OCI-LY7 (cell line): ENCODE measurements around the gene HECW1. TPM values are rescaled to one million over a fixed set of nuclear protein-coding genes. Genes with fewer than 3 reads are reported as not detected.

Source experiments
- BruUV-seq: library from RNA; stranded (reverse); fragments of 400-500 nt; replicated peaks from 2 replicates; lab custom pipeline; 2021; lab: Mats Ljungman, UMichigan
- CTCF ChIA-PET: fragments of 300-600 bp; sonication (Branson Sonifier 250); formaldehyde crosslinking; loops from one replicate; lab custom pipeline; 2022; ENCODE audit warnings: antibody characterized with exemption; ENCODE audit not compliant: unreplicated experiment; lab: Charles Lee
- POLR2A ChIA-PET: fragments of 300-600 bp; sonication (Branson Sonifier 250); formaldehyde crosslinking; loops from one replicate; lab custom pipeline; 2022; ENCODE audit warnings: antibody characterized with exemption; lab: Charles Lee
- DNase-seq: peaks from one replicate; pipeline ENCODE4 v3.0.0-alpha.2; 2015; ENCODE audit warnings: low spot score
- H2AFZ ChIP-seq: fragments of 200-600 bp; sonication (generic), shearing (Covaris generic); 2 replicates; pipeline ENCODE4 v1.6.1; 2014; ENCODE audit warnings: mild to moderate bottlenecking, antibody characterized with exemption, low read length, moderate library complexity
- H3K27ac ChIP-seq: fragments of 200-600 bp; sonication (generic); 2 replicates; pipeline ENCODE4 v1.5.1; 2014; ENCODE audit warnings: mixed run types, low read depth, mild to moderate bottlenecking, moderate library complexity, low read length, inconsistent platforms; ENCODE audit not compliant: poor library complexity, severe bottlenecking
- H3K36me3 ChIP-seq: fragments of 200-600 bp; sonication (generic); 2 replicates; pipeline ENCODE4 v1.6.1; 2014; ENCODE audit warnings: mild to moderate bottlenecking, antibody characterized with exemption, low read length, moderate library complexity, mixed read lengths; ENCODE audit not compliant: insufficient read depth
- H3K4me1 ChIP-seq: fragments of 200-600 bp; sonication (generic); 2 replicates; pipeline ENCODE4 v1.5.1; 2014; ENCODE audit warnings: mild to moderate bottlenecking, low read length; ENCODE audit not compliant: insufficient read depth, poor library complexity, severe bottlenecking
- H3K4me2 ChIP-seq: fragments of 200-600 bp; sonication (generic); 2 replicates; pipeline ENCODE4 v1.6.1; 2014; ENCODE audit warnings: mild to moderate bottlenecking, low read length
- H3K4me3 ChIP-seq: fragments of 200-600 bp; sonication (generic); 2 replicates; pipeline ENCODE4 v1.5.1; 2014; ENCODE audit warnings: mild to moderate bottlenecking, low read depth, low read length; ENCODE audit not compliant: poor library complexity, severe bottlenecking
- H3K79me2 ChIP-seq: fragments of 200-600 bp; sonication (generic); 2 replicates; pipeline ENCODE4 v1.6.1; 2016; ENCODE audit warnings: low read depth, mild to moderate bottlenecking, low read length, moderate library complexity, mixed read lengths; ENCODE audit not compliant: insufficient read depth
- H3K9me2 ChIP-seq: fragments of 200-600 bp; sonication (generic); 2 replicates; pipeline ENCODE4 v1.6.1; 2016; ENCODE audit warnings: mild to moderate bottlenecking, low read length, mixed read lengths; ENCODE audit not compliant: insufficient read depth
- H3K9me3 ChIP-seq: fragments of 200-600 bp; sonication (generic); 2 replicates; pipeline ENCODE4 v1.6.1; 2014; ENCODE audit warnings: mild to moderate bottlenecking, mixed run types, low read length, mixed read lengths
- H4K20me1 ChIP-seq: fragments of 200-600 bp; sonication (generic); 2 replicates; pipeline ENCODE4 v1.6.1; 2014; ENCODE audit warnings: mild to moderate bottlenecking, antibody characterized with exemption, low read length, moderate library complexity, mixed read lengths; ENCODE audit not compliant: insufficient read depth
- CTCF ChIP-seq: fragments of 200-600 bp; sonication (generic); conservative IDR thresholded peaks from 2 replicates; pipeline ENCODE4 v1.5.1; 2014; ENCODE audit warnings: mild to moderate bottlenecking, antibody characterized with exemption, low read length, moderate library complexity, mixed read lengths
- EZH2phosphoT487 ChIP-seq: fragments of 200-600 bp; sonication (generic); IDR thresholded peaks from 2 replicates; pipeline ENCODE4 v1.6.1; 2018; ENCODE audit warnings: low read depth, borderline replicate concordance, mild to moderate bottlenecking, mixed run types, antibody characterized with exemption, low read length, moderate library complexity, mixed read lengths
- intact Hi-C: fragments of 100-400 bp; cut with micrococcal nuclease; formaldehyde crosslinking; loops from one replicate; pipeline ENCODE4 v1.10.0; 2022; ENCODE audit not compliant: unreplicated experiment
- total RNA-seq, 2 experiments: library from RNA; depleted of rRNA in 1 of 2; stranded (reverse); fragments of >200 nt in 1 of 2; shearing (Covaris generic) in 1 of 2; gene quantifications; 2 replicates each; pipeline ENCODE4 v1.2.3, GENCODE V29; 2014 to 2022

HECW1 gene
- total RNA-seq, 2 experiments from 2014 or later: 2.0 TPM

- Histone ChIP-seq H3K4me2 (no peak overlapping the region), H3K27ac (no peak overlapping the region), H4K20me1 (no peaks in the 10 kb centered on the region), H3K9me3 (no peaks in the 10 kb centered on the region), H3K4me3 (no peak overlapping the region), H2AFZ (no peak overlapping the region), H3K36me3 (no peaks in the 10 kb centered on the region), H3K79me2 (no peaks in the 10 kb centered on the region), H3K9me2 (no peaks in the 10 kb centered on the region), H3K4me1 (peaks cover 19% of the 10 kb centered on the region)
- ChIA-PET CTCF (interaction anchor here (0.5 kb wide), 1 partner anchor 217 kb away, joined by 5 read pairs; no protein-coding TSS in a partner anchor), POLR2A (interaction anchor here (0.7 to 1.7 kb wide), 7 partner anchors 9 to 51 kb away, joined by 3 to 6 read pairs (median 4); no protein-coding TSS in a partner anchor)
- no TSS peak for BruUV-seq
- intact Hi-C loops: no loop called here
- no peak for DNase-seq
- no peak for TF ChIP-seq CTCF
- TF ChIP-seq EZH2phosphoT487: no peak
Observed at GRCh38 chr7:43124388-43124787, 11.9 kb downstream of the HECW1 start.

GRCh38 chr7:43130347-43130746, 17.9 kb downstream of the HECW1 start:
- Histone ChIP-seq H3K27ac (no peak overlapping the region), H3K9me2 (no peaks in the 10 kb centered on the region), H3K4me3 (no peak overlapping the region), H3K4me2 (no peak overlapping the region), H3K4me1 (peaks cover 7% of the 10 kb centered on the region), H3K9me3 (no peaks in the 10 kb centered on the region), H3K36me3 (no peaks in the 10 kb centered on the region), H3K79me2 (no peaks in the 10 kb centered on the region), H4K20me1 (no peaks in the 10 kb centered on the region), H2AFZ (no peak overlapping the region)
- BruUV-seq: no TSS peak
- POLR2A ChIA-PET: no interaction called here
- no peak for TF ChIP-seq EZH2phosphoT487
- TF ChIP-seq CTCF: no peak
- CTCF ChIA-PET: no interaction called here
- intact Hi-C loops: no loop called here
- DNase-seq: no peak

GRCh38 chr7:43135129-43135528, 22.7 kb downstream of the HECW1 start:
- Histone ChIP-seq H3K9me2 (no peaks in the 10 kb centered on the region), H3K27ac (no peak overlapping the region), H2AFZ (peak overlapping the region; percentile 10; the same call in 1 of the 2 replicates), H3K36me3 (no peaks in the 10 kb centered on the region), H3K79me2 (no peaks in the 10 kb centered on the region), H3K9me3 (no peaks in the 10 kb centered on the region), H3K4me2 (peak overlapping the region; percentile 41), H3K4me1 (peaks cover 20% of the 10 kb centered on the region), H3K4me3 (no peak overlapping the region), H4K20me1 (no peaks in the 10 kb centered on the region)
- BruUV-seq: no TSS peak
- CTCF ChIA-PET: no interaction called here
- DNase-seq: no peak
- intact Hi-C loops: no loop called here
- TF ChIP-seq CTCF (no peak), EZH2phosphoT487 (no peak)
- POLR2A ChIA-PET: interaction anchor here (0.7 to 1.7 kb wide), 7 partner anchors 10 to 99 kb away, joined by 3 to 7 read pairs (median 4); no protein-coding TSS in a partner anchor
